Activated T-cell treated with anti-CD3 and anti-CD28 coated beads, Interleukin-2, amount 50 U/mL, for 72 hours (primary cell): ENCODE results near the gene RNF180. TPM values are rescaled to one million over a fixed set of nuclear protein-coding genes. Genes with fewer than 3 reads are reported as not detected.
"Not testable (repeated sequence)": the region's sequence is repeated elsewhere in the genome, so short reads cannot be mapped to it uniquely, and the experiment has no call there.

Experiments
- ATAC-seq, 2 donors: fragments of 150-1000 bp; cut with Tn5 transposase; replicated peaks in 1 of 2; 2 replicates each; pipeline ENCODE4 v1.10.0; 2021; ENCODE audit warnings: moderate library complexity in 2 of 2, mild to moderate bottlenecking in 1 of 2
- DNase-seq, 2 donors: peaks; one replicate each; pipeline ENCODE4 v3.0.0; 2021 to 2022; ENCODE audit warnings: mixed read lengths in 1 of 2
- H3K27ac Mint-ChIP-seq: one replicate; pipeline ENCODE4 v1.8.0; 2022; ENCODE audit warnings: mild to moderate bottlenecking, moderate library complexity, mixed read lengths
- H3K27me3 Mint-ChIP-seq: one replicate; pipeline ENCODE4 v1.8.0; 2022; ENCODE audit warnings: low read depth, mixed read lengths
- H3K36me3 Mint-ChIP-seq, 2 donors: one replicate each; pipeline ENCODE4 v1.8.0; 2022; ENCODE audit warnings: mixed read lengths in 2 of 2, mild to moderate bottlenecking in 1 of 2; ENCODE audit not compliant: insufficient read depth in 2 of 2
- H3K4me1 Mint-ChIP-seq: one replicate; pipeline ENCODE4 v1.8.0; 2022; ENCODE audit warnings: low read depth, mixed read lengths
- H3K4me3 Mint-ChIP-seq, 2 donors: one replicate each; pipeline ENCODE4 v1.8.0; 2022; ENCODE audit warnings: mild to moderate bottlenecking in 2 of 2, mixed read lengths in 2 of 2, moderate library complexity in 2 of 2
- H3K9me3 Mint-ChIP-seq, 2 donors: one replicate each; pipeline ENCODE4 v1.8.0; 2022; ENCODE audit warnings: mixed read lengths in 2 of 2
- total RNA-seq, 2 donors: library from RNA; stranded (reverse); gene quantifications; one replicate each; pipeline ENCODE4 v1.2.3, GENCODE V29; 2022

The RNF180 gene
- total RNA-seq, 2 donors from 2014 or later = not detected

DNA sequence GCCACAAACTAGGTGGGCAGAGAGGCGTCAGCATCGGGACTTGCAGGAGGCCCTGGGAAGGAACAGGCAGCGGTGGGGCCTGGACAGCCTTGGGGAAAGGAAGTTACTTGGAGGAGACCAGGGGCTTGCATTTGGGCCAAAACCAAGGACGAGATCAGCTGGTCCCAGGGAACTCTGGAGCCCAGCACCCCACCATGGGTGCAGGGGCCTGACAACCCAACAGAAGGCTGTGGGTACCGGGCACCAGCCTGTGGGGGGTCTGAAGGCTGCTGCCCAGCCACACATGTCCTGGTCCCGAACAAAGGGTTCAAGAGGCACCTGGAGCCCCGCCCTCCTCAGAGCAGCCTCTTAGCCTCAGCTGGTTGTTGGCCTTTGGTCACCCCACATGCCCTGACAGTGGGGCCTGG lies 61.5 kb downstream of the RNF180 start:
- DNase-seq, H3K4me3 Mint-ChIP-seq, ATAC-seq, H3K9me3 Mint-ChIP-seq, H3K4me1 Mint-ChIP-seq, H3K36me3 Mint-ChIP-seq, H3K27me3 Mint-ChIP-seq, H3K27ac Mint-ChIP-seq: not testable (repeated sequence)

DNA sequence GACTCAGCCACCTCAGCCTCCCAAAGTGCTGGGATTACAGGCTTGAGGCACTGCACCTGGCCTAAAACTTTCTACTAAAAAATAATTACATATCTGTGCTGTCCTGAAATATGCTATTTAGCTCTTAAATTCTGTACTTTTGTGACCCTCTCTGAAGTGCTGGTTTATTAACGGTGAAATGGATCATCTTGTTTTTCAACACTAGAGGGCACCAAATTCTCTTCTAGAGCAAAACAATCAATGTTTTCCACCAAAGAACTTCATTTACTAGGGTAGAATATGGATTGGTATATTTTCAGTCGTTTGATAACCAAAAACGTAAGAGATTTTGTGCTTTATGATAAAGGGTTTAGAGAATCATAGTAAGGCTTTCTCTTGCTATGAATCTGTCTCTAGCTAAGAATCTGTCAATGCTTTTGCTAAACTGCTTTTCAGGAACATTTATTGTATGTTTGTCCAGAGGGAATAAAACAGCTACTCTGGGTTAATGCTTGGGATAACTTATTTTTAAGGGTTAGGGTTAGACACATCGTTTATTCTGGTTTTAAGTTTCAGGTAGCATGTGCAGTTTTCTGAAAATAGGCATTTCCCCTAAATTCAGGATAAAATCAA lies 63.6 kb downstream of the RNF180 start:
- no peak for DNase-seq
- no peak for ATAC-seq
- Mint-ChIP-seq H3K27me3 (no peaks in the 10 kb centered on the region), H3K4me3 (no peak overlapping the region), H3K4me1 (no peaks in the 10 kb centered on the region), H3K27ac (no peak overlapping the region), H3K36me3 (no peaks in the 10 kb centered on the region), H3K9me3 (no peaks in the 10 kb centered on the region)

DNA sequence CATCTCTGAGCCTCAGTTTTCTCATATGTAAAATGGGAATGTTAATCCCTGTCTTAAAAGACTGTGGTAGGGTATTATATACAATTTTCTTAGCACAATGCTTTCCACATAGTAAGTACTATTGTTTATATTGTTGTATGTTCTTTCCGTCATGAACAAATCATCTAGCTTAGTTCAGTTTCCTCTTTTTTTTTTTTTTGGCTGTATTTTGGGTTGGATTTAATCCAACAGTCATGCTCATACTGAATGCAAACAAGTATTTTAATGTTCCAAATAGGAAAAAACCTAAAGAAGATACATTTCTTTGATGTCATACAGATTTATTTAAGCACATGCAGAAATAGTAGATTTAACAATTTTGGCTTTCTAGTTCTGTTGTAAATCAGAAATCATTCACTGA lies 95.1 kb downstream of the RNF180 start:
- no peaks in the 10 kb centered on the region for H3K36me3 Mint-ChIP-seq

DNA sequence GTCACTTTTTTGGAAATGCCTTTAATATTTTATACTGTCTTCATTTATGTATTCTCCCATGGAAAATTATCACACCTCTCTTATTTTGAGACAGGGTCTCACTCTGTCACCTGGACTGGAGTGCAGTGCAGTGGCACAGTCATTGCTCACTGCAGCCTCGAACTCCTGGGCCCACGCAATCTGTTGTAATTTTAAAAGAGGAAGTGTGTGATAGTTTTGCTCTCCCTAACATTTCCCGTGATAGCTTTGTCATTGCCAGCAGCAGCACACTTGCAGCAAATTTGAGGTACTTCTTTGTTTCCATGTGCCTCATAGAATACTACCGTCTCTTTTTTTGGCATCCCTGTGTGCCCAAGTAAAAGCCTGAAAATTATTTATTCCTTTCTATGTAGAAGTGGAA lies 103.5 kb downstream of the RNF180 start:
- no peaks in the 10 kb centered on the region for H3K36me3 Mint-ChIP-seq
- no peak overlapping the region for H3K27ac Mint-ChIP-seq
- no peak overlapping the region for H3K4me3 Mint-ChIP-seq
- peaks cover 5% of the 10 kb centered on the region in 2 donors for H3K9me3 Mint-ChIP-seq
- no peak for ATAC-seq
- H3K27me3 Mint-ChIP-seq = no peaks in the 10 kb centered on the region
- no peaks in the 10 kb centered on the region for H3K4me1 Mint-ChIP-seq
- no peak for DNase-seq

More for the DNA sequence above, 95.1 kb downstream of the RNF180 start:
- Mint-ChIP-seq H3K27me3 (no peaks in the 10 kb centered on the region), H3K9me3 (peaks cover 0 to 4% of the 10 kb centered on the region in 2 donors), H3K4me1 (no peaks in the 10 kb centered on the region), H3K27ac (no peak overlapping the region), H3K4me3 (no peak overlapping the region)
- DNase-seq (no peak), ATAC-seq (no peak)

DNA sequence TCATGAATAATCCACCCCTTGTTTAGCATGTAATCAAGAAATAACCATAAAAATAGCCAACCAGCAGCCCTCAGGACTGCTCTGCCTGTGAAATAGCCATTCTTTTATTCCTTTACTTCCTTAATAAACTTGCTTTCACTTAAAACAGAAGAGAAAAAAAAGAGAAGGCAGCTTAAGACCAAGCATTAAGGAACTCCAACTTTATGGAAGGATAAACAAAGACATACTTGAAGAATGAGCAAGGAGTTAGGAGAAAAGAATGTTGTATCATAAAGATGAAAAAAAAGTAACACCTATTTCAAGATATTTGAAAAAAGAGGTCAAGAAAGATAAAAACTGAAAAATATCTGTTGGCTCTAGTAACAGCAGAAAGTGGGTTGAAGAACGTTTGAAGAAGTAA lies 107.6 kb downstream of the RNF180 start:
- no peak for DNase-seq
- no peaks in the 10 kb centered on the region for H3K4me1 Mint-ChIP-seq
- no peaks in the 10 kb centered on the region for H3K36me3 Mint-ChIP-seq
- no peak overlapping the region for H3K27ac Mint-ChIP-seq
- no peaks in the 10 kb centered on the region for H3K27me3 Mint-ChIP-seq
- no peak overlapping the region for H3K4me3 Mint-ChIP-seq
- H3K9me3 Mint-ChIP-seq = peaks cover 7% of the 10 kb centered on the region in 2 donors
- ATAC-seq = no peak

DNA sequence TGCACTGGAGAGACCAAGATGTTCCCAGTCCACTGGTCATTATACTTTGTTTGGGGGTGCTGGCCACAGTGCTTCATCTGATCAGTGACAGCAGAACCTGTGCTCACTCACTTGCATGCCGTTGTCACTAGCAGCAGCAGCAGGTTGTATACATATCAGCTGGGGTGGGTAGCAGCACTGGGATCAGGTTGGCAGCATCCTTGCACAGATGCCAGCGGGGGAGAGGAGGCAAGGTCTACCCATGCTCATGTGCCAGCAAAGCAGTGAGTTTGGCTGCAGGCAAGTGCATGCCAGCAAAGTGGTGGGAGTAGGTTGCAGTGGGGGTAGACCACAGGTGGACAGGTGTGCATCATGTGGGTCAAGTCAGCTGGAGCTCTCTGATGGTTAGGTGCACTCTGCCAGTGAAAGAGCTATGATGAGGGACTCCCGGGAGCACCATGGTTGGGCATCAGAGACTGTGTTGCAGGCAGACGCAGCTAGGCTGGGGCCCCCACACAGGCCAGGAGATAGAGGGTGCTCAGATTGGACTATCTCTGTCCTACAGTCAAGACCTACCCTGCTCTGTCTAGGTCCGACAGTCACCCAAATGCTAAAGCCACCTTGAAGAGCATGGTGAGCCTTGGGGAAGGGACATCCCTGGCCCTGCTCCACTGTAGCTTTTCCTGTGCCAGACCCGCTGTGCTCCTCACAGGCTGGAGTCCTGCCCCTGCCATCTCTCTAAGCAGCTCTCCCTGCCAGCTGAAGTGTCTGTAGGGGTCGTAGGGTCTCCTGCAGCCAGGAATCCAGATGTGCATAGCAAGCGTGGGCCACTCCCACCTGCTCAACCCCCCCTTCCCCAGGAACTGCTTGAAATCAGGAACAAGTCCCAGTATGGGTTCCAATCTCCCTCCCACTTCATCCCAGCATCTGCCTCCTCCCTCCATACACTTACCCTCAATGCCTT lies 119.8 kb downstream of the RNF180 start:
- no peak overlapping the region for H3K4me3 Mint-ChIP-seq
- DNase-seq = no peak
- H3K27me3 Mint-ChIP-seq = no peaks in the 10 kb centered on the region

DNA sequence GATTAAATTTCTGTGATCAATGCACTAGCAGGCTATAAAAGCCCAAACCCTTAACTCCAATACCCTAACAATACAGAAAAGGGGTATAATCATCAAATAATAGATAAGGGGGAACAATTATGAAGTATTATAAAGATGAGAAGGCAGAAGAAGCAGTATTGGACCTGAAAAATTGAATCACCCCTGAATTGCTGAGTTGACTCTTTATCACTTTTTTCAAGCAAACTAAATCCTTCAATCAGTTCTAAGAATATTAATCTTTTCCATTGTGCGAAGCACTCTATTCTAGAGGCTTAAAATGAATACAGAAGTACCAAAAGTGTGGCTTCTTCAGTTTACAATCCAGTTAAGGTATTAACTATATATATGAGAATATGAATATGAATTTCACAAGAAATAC lies 120.7 kb downstream of the RNF180 start:
- H3K36me3 Mint-ChIP-seq = peaks cover 0 to 2% of the 10 kb centered on the region in 2 donors
- DNase-seq = no peak
- ATAC-seq = no peak
- H3K27ac Mint-ChIP-seq = no peak overlapping the region
- no peak overlapping the region for H3K4me3 Mint-ChIP-seq
- no peaks in the 10 kb centered on the region for H3K27me3 Mint-ChIP-seq
- H3K9me3 Mint-ChIP-seq = peaks cover 17 to 24% of the 10 kb centered on the region in 2 donors
- H3K4me1 Mint-ChIP-seq = no peaks in the 10 kb centered on the region

More for the DNA sequence above, 119.8 kb downstream of the RNF180 start:
- Mint-ChIP-seq H3K36me3 (peaks cover 0 to 2% of the 10 kb centered on the region in 2 donors), H3K9me3 (peaks cover 17 to 21% of the 10 kb centered on the region in 2 donors), H3K4me1 (no peaks in the 10 kb centered on the region), H3K27ac (no peak overlapping the region)
- no peak for ATAC-seq

DNA sequence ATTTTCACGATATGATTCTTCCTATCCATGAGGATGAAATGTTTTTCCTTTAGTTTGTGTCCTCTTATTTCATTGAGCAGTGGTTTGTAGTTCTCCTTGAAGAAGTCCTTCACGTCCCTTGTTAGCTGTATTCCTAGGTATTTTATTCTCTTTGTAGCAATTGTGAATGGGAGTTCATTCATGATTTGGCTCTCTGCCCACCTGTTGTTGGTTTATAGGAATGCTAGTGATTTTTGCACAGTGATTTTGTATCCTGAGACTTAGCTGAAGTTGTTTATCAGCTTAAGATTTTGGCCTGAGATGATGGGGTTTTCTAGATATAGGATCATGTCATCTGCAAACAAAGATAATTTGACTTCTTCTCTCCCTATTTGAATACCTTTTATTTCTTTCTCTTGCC lies 122.9 kb downstream of the RNF180 start:
- H3K36me3 Mint-ChIP-seq, H3K27ac Mint-ChIP-seq, ATAC-seq, H3K27me3 Mint-ChIP-seq, H3K4me3 Mint-ChIP-seq, DNase-seq, H3K4me1 Mint-ChIP-seq: not testable (repeated sequence)
- H3K9me3 Mint-ChIP-seq = peaks cover 14% of the 10 kb centered on the region in 2 donors

DNA sequence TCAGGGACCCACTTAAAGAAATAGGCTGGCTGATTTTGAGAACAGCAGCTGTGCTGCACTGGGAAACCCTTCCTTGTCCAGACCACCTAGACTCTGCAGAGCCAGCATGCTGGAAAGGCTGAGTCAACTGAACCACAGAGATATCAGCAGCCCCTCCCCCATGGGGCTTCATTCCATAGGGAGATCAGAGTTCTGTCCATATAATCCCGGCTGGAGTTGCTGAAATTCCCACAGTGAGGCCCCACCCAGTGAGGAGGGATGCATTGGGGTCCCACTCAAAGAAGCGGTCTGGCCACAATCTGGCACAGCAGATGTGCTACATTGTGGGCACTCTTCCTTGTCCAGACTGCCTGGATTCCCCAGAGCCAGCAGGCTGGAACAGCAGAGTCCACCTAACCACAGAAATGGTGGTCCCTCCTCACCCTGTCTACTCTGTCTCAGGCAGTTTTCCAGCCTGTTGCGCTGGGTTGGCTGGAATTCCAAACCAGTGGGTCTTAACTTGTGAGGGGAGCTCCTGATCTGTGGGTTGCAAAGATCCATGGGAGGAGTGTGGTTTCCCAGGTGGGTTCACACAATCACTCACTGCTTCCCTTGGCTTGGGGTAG lies 127.1 kb downstream of the RNF180 start:
- Mint-ChIP-seq H3K4me3 (no peak overlapping the region), H3K4me1 (no peaks in the 10 kb centered on the region), H3K27ac (no peak overlapping the region), H3K27me3 (no peaks in the 10 kb centered on the region), H3K36me3 (peaks cover 0 to 3% of the 10 kb centered on the region in 2 donors), H3K9me3 (peaks cover 6 to 12% of the 10 kb centered on the region in 2 donors)
- DNase-seq (no peak), ATAC-seq (no peak)

DNA sequence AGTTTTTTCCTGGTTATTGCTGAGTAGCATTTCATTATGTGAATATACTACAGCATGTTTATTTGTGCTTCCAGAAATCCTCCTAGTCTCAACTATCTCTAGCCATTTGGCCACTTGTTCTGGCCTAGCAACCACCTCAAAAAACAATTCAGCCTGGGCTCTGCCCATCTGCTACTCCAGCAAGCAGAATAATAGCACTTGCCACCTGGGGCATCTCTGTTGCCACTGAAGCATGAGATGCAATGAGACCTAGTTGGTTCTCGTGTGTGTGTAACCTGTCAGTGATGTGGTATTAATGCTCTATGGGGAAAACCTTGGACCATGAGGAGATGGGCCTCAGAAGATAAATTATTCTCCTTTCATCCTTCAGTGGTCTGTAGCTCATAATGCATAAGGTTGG lies 129.5 kb downstream of the RNF180 start:
- Mint-ChIP-seq H3K4me3 (no peak overlapping the region), H3K27me3 (no peaks in the 10 kb centered on the region), H3K27ac (no peak overlapping the region), H3K36me3 (peaks cover 0 to 3% of the 10 kb centered on the region in 2 donors), H3K9me3 (peaks cover 3 to 8% of the 10 kb centered on the region in 2 donors), H3K4me1 (no peaks in the 10 kb centered on the region)
- ATAC-seq (no peak), DNase-seq (no peak)

DNA sequence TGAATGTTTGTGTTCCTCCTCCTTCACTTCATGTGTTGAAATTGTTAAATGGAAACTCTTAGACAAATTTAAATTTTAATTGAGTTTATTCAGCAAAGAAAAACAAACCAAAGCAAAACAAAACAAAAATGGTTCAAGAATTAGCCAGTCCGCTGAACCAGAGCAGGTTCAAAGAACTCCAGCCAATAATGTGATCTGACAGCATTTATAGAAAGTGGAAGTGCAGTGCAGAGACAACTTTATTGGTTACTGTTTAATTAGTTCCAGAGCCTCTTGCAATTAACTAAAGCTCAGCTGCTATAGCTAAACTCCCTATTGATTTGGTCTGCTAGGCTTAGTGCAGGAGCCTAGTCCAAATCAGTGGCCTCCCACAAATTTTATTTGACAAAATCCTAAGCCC lies 132.9 kb downstream of the RNF180 start:
- Mint-ChIP-seq H3K36me3 (no peaks in the 10 kb centered on the region), H3K4me1 (no peaks in the 10 kb centered on the region), H3K27me3 (no peaks in the 10 kb centered on the region), H3K4me3 (no peak overlapping the region), H3K9me3 (no peaks in the 10 kb centered on the region), H3K27ac (no peak overlapping the region)
- DNase-seq (no peak), ATAC-seq (no peak)

DNA sequence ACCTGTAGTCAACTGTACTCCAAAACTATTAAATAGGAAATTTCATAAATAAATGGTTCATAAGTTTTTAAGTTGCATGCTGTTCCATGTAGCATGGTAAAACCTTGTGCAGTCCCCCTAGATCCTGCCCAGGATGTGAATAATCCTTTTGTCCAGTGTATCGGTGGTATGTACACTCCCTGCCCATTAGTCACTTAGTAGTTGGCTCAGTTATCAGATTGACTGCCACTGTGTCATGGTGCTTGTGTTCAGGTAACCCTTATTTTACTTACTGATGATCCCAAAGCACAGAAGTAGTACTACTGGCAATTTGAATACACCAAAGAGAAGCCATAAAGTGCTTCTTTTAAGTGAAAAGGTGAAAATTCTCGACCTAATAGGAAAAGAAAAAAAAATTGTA lies 134.2 kb downstream of the RNF180 start:
- no peaks in the 10 kb centered on the region for H3K9me3 Mint-ChIP-seq
- no peaks in the 10 kb centered on the region for H3K36me3 Mint-ChIP-seq
- H3K27ac Mint-ChIP-seq = no peak overlapping the region
- DNase-seq (no peak), ATAC-seq (no peak)
- no peak overlapping the region for H3K4me3 Mint-ChIP-seq
- H3K4me1 Mint-ChIP-seq = no peaks in the 10 kb centered on the region
- no peaks in the 10 kb centered on the region for H3K27me3 Mint-ChIP-seq

DNA sequence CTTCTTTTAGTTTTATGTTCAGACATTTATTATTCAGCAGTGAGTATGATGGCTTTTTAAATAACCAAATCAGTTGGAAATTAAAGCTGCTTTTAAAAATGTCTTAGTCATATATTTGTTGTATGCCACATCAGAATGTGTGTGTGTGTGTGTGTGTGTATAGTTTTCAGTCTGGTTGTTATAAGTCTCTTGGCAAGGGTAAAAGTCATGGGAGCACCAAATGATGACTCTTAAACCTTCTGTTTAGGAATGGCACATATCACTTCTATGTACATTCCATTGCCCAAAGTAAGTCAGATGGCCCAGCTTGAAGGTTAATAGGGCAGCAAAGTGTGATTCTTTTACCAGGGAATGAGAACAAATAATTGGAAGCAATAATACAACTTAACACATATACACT lies 135.9 kb downstream of the RNF180 start:
- H3K36me3 Mint-ChIP-seq = no peaks in the 10 kb centered on the region
- H3K9me3 Mint-ChIP-seq = no peaks in the 10 kb centered on the region
- no peaks in the 10 kb centered on the region for H3K27me3 Mint-ChIP-seq
- no peaks in the 10 kb centered on the region for H3K4me1 Mint-ChIP-seq
- DNase-seq = no peak
- no peak overlapping the region for H3K4me3 Mint-ChIP-seq
- ATAC-seq = no peak
- no peak overlapping the region for H3K27ac Mint-ChIP-seq
